ENCODE data around the gene CTRL. TPM values are rescaled to one million over a fixed set of nuclear protein-coding genes. Genes with fewer than 3 reads are reported as not detected.

CTRL gene
- total RNA-seq, 2 experiments from 2014 or later, result 4.0 to 5.9 TPM

GRCh38 chr16:67964477-67965131, 32.9 kb upstream of the CTRL start:
- no peak overlapping the region for H3K4me3 ChIP-seq (ENCODE audit: low read depth, low read length, poor library complexity, severe bottlenecking)
- H3K27ac ChIP-seq (ENCODE audit: low read depth, low read length, poor library complexity, severe bottlenecking), result no peak overlapping the region
- H2AFZ ChIP-seq (ENCODE audit: low read length), result no peak overlapping the region
- no peak overlapping the region for H3K4me2 ChIP-seq (ENCODE audit: low read length)
- H3K79me2 ChIP-seq (ENCODE audit: insufficient read depth, low read depth, low read length), result no peaks in the 10 kb centered on the region
- no peaks in the 10 kb centered on the region for H3K36me3 ChIP-seq (ENCODE audit: insufficient read depth, low read length)
- POLR2A ChIA-PET, result interaction anchor here (0.8 kb wide), 1 partner anchor 157 kb away, joined by 5 read pairs; no protein-coding TSS in a partner anchor
- no peaks in the 10 kb centered on the region for H4K20me1 ChIP-seq (ENCODE audit: insufficient read depth, low read length)
- BruUV-seq (replicated peaks), result no TSS peak
- no peaks in the 10 kb centered on the region for H3K9me3 ChIP-seq (ENCODE audit: low read length)
- no peaks in the 10 kb centered on the region for H3K9me2 ChIP-seq (ENCODE audit: insufficient read depth, low read length)
- TF ChIP-seq CTCF (conservative IDR thresholded peaks at IDR 0.05; ENCODE audit: low read length), result no peak
- no peak for TF ChIP-seq EZH2phosphoT487 (IDR thresholded peaks at IDR 0.05; ENCODE audit: borderline replicate concordance, low read depth, low read length)
- DNase-seq (ENCODE audit: low spot score), result no peak
- intact Hi-C loops (cut with micrococcal nuclease; ENCODE audit: unreplicated experiment), result no loop called here
- CTCF ChIA-PET (ENCODE audit: unreplicated experiment), result no interaction called here
- peaks cover 34% of the 10 kb centered on the region for H3K4me1 ChIP-seq (ENCODE audit: insufficient read depth, low read length, poor library complexity, severe bottlenecking)

GRCh38 chr16:67963662-67964321, 32.1 kb upstream of the CTRL start:
- ChIA-PET CTCF (ENCODE audit: unreplicated experiment) (no interaction called here), POLR2A (interaction anchor here (0.8 kb wide), 1 partner anchor 157 kb away, joined by 5 read pairs; no protein-coding TSS in a partner anchor)
- Histone ChIP-seq H3K79me2 (ENCODE audit: insufficient read depth, low read depth, low read length) (no peaks in the 10 kb centered on the region), H3K4me2 (ENCODE audit: low read length) (no peak overlapping the region), H3K9me2 (ENCODE audit: insufficient read depth, low read length) (no peaks in the 10 kb centered on the region), H3K9me3 (ENCODE audit: low read length) (no peaks in the 10 kb centered on the region), H3K36me3 (ENCODE audit: insufficient read depth, low read length) (no peaks in the 10 kb centered on the region), H3K27ac (ENCODE audit: low read depth, low read length, poor library complexity, severe bottlenecking) (no peak overlapping the region), H3K4me3 (ENCODE audit: low read depth, low read length, poor library complexity, severe bottlenecking) (no peak overlapping the region), H4K20me1 (ENCODE audit: insufficient read depth, low read length) (no peaks in the 10 kb centered on the region), H3K4me1 (ENCODE audit: insufficient read depth, low read length, poor library complexity, severe bottlenecking) (peaks cover 27% of the 10 kb centered on the region), H2AFZ (ENCODE audit: low read length) (no peak overlapping the region)
- no TSS peak for BruUV-seq (replicated peaks)
- intact Hi-C loops (cut with micrococcal nuclease; ENCODE audit: unreplicated experiment), result no loop called here
- DNase-seq (ENCODE audit: low spot score), result no peak
- no peak for TF ChIP-seq EZH2phosphoT487 (IDR thresholded peaks at IDR 0.05; ENCODE audit: borderline replicate concordance, low read depth, low read length)
- no peak for TF ChIP-seq CTCF (conservative IDR thresholded peaks at IDR 0.05; ENCODE audit: low read length)

DNA sequence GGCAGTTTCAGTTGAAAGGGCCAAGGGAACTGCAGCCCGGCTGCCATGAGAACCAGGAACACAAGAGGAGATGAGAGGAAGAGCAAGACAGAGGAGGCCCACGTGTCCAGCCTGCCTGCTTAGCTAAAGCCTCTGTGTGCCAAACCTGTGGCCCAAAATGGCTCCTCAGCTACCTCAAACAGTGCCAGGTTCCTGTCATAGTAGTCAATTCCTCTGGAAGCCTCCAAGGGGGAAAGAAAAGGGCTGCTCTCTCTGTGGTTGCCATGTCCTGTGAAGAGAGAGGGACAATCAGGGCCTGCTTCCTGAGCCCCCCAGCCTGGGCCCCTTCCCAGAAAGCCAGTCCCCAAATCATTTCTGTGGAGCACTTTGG, 31.6 kb upstream of the CTRL start:
- Histone ChIP-seq H3K4me1 (ENCODE audit: insufficient read depth, low read length, poor library complexity, severe bottlenecking) (peaks cover 25% of the 10 kb centered on the region), H2AFZ (ENCODE audit: low read length) (no peak overlapping the region), H3K36me3 (ENCODE audit: insufficient read depth, low read length) (no peaks in the 10 kb centered on the region), H3K9me3 (ENCODE audit: low read length) (no peaks in the 10 kb centered on the region), H3K79me2 (ENCODE audit: insufficient read depth, low read depth, low read length) (no peaks in the 10 kb centered on the region), H3K27ac (ENCODE audit: low read depth, low read length, poor library complexity, severe bottlenecking) (no peak overlapping the region), H3K4me3 (ENCODE audit: low read depth, low read length, poor library complexity, severe bottlenecking) (no peak overlapping the region), H4K20me1 (ENCODE audit: insufficient read depth, low read length) (no peaks in the 10 kb centered on the region), H3K4me2 (ENCODE audit: low read length) (no peak overlapping the region), H3K9me2 (ENCODE audit: insufficient read depth, low read length) (no peaks in the 10 kb centered on the region)
- TF ChIP-seq EZH2phosphoT487 (IDR thresholded peaks at IDR 0.05; ENCODE audit: borderline replicate concordance, low read depth, low read length) (no peak), CTCF (conservative IDR thresholded peaks at IDR 0.05; ENCODE audit: low read length) (no peak)
- DNase-seq (ENCODE audit: low spot score), result no peak
- intact Hi-C loops (cut with micrococcal nuclease; ENCODE audit: unreplicated experiment), result no loop called here
- POLR2A ChIA-PET, result no interaction called here
- no TSS peak for BruUV-seq (replicated peaks)
- CTCF ChIA-PET (ENCODE audit: unreplicated experiment), result no interaction called here
